ENCODE data around the gene FGF3.

GRCh38 chr11:69820441-69820840 is 1.2 kb upstream of the FGF3 start:
- TF ChIP-seq CTCF (conservative IDR thresholded peaks at IDR 0.05) (no peak), ZFX (IDR thresholded peaks at IDR 0.05) (no peak)

All from C4-2B (cell line).